Measurements from ENCODE around the gene RIMBP2. TPM values are rescaled to one million over a fixed set of nuclear protein-coding genes. Genes with fewer than 3 reads are reported as not detected.

The RIMBP2 gene
- total and polyA plus RNA-seq, 2 experiments from 2014 or later = 0.31 to 0.37 TPM

DNA sequence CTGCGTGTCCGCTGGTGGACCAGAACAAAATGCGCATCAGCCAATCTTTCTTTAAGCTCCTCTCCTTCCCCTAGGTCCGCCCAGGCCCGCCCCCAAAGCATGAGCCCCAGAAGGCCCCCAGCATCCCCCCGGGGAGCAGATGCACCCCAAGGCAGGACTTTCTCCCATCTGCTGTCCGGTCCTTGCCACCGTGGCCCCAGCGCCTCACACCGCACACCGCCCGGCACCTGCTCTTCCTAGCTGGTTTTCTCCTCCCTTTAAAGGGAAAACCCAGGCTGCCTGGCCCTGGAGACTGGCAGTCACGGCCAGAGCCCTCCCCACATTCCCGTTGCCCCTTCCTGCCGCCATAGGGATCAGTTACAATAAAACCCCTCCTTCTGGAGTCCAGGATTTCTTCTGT lies 30.2 kb downstream of the RIMBP2 start:
- Histone ChIP-seq H3K27me3 (ENCODE audit: insufficient read depth) (no peaks in the 10 kb centered on the region), H4K20me1 (replicated peaks; ENCODE audit: insufficient read depth) (no peaks in the 10 kb centered on the region), H3K4me1 (ENCODE audit: insufficient read depth) (no peaks in the 10 kb centered on the region), H3K36me3 (ENCODE audit: insufficient read depth) (no peaks in the 10 kb centered on the region), H3K79me2 (replicated peaks; ENCODE audit: insufficient read depth) (no peaks in the 10 kb centered on the region), H3K4me2 (no peak overlapping the region), H3F3A (replicated peaks; ENCODE audit: low read depth) (no peaks in the 10 kb centered on the region), H3K9me2 (ENCODE audit: insufficient read depth) (no peaks in the 10 kb centered on the region), H3K4me3 (no peak overlapping the region), H3K27ac (ENCODE audit: low read depth) (no peak overlapping the region), H2AFZ (no peak overlapping the region)
- peaks cover 3% of the 10 kb centered on the region for H3K27me3 Mint-ChIP-seq (ENCODE audit: insufficient read depth, low read depth, poor library complexity)
- H3K9me3 Mint-ChIP-seq = peaks cover 96% of the 10 kb centered on the region
- TF ChIP-seq, protein P1, sequence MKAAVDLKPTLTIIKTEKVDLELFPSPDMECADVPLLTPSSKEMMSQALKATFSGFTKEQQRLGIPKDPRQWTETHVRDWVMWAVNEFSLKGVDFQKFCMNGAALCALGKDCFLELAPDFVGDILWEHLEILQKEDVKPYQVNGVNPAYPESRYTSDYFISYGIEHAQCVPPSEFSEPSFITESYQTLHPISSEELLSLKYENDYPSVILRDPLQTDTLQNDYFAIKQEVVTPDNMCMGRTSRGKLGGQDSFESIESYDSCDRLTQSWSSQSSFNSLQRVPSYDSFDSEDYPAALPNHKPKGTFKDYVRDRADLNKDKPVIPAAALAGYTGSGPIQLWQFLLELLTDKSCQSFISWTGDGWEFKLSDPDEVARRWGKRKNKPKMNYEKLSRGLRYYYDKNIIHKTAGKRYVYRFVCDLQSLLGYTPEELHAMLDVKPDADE (IDR thresholded peaks at IDR 0.05) = no peak
- TF ChIP-seq EZH2phosphoT487 (IDR thresholded peaks at IDR 0.05; ENCODE audit: unreplicated experiment) (no peak), NANOG (IDR thresholded peaks at IDR 0.05; ENCODE audit: borderline replicate concordance) (no peak), EZH2 (IDR thresholded peaks at IDR 0.05; ENCODE audit: low read depth, unreplicated experiment) (no peak), ZNF331 (CRISPR knock-in tag; IDR thresholded peaks at IDR 0.05; ENCODE audit: low read depth) (no peak), CREB1 (CRISPR knock-in tag; IDR thresholded peaks at IDR 0.05; ENCODE audit: low read depth) (no peak), POLR2AphosphoS5 (IDR thresholded peaks at IDR 0.05; ENCODE audit: low read depth) (no peak), STAT1 (IDR thresholded peaks at IDR 0.05; ENCODE audit: unreplicated experiment) (no peak), ZNF114 (CRISPR knock-in tag; IDR thresholded peaks at IDR 0.05) (no peak), JUNB (IDR thresholded peaks at IDR 0.05; ENCODE audit: unreplicated experiment) (no peak)
- TF ChIP-seq, protein P2, sequence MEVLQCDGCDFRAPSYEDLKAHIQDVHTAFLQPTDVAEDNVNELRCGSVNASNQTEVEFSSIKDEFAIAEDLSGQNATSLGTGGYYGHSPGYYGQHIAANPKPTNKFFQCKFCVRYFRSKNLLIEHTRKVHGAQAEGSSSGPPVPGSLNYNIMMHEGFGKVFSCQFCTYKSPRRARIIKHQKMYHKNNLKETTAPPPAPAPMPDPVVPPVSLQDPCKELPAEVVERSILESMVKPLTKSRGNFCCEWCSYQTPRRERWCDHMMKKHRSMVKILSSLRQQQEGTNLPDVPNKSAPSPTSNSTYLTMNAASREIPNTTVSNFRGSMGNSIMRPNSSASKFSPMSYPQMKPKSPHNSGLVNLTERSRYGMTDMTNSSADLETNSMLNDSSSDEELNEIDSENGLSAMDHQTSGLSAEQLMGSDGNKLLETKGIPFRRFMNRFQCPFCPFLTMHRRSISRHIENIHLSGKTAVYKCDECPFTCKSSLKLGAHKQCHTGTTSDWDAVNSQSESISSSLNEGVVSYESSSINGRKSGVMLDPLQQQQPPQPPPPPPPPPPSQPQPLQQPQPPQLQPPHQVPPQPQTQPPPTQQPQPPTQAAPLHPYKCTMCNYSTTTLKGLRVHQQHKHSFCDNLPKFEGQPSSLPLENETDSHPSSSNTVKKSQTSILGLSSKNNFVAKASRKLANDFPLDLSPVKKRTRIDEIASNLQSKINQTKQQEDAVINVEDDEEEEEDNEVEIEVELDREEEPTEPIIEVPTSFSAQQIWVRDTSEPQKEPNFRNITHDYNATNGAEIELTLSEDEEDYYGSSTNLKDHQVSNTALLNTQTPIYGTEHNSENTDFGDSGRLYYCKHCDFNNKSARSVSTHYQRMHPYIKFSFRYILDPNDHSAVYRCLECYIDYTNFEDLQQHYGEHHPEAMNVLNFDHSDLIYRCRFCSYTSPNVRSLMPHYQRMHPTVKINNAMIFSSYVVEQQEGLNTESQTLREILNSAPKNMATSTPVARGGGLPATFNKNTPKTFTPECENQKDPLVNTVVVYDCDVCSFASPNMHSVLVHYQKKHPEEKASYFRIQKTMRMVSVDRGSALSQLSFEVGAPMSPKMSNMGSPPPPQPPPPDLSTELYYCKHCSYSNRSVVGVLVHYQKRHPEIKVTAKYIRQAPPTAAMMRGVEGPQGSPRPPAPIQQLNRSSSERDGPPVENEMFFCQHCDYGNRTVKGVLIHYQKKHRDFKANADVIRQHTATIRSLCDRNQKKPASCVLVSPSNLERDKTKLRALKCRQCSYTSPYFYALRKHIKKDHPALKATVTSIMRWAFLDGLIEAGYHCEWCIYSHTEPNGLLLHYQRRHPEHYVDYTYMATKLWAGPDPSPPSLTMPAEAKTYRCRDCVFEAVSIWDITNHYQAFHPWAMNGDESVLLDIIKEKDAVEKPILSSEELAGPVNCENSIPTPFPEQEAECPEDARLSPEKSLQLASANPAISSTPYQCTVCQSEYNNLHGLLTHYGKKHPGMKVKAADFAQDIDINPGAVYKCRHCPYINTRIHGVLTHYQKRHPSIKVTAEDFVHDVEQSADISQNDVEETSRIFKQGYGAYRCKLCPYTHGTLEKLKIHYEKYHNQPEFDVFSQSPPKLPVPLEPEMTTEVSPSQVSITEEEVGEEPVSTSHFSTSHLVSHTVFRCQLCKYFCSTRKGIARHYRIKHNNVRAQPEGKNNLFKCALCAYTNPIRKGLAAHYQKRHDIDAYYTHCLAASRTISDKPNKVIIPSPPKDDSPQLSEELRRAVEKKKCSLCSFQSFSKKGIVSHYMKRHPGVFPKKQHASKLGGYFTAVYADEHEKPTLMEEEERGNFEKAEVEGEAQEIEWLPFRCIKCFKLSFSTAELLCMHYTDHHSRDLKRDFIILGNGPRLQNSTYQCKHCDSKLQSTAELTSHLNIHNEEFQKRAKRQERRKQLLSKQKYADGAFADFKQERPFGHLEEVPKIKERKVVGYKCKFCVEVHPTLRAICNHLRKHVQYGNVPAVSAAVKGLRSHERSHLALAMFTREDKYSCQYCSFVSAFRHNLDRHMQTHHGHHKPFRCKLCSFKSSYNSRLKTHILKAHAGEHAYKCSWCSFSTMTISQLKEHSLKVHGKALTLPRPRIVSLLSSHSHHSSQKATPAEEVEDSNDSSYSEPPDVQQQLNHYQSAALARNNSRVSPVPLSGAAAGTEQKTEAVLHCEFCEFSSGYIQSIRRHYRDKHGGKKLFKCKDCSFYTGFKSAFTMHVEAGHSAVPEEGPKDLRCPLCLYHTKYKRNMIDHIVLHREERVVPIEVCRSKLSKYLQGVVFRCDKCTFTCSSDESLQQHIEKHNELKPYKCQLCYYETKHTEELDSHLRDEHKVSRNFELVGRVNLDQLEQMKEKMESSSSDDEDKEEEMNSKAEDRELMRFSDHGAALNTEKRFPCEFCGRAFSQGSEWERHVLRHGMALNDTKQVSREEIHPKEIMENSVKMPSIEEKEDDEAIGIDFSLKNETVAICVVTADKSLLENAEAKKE (CRISPR knock-in tag; IDR thresholded peaks at IDR 0.05) = no peak
- TF ChIP-seq, protein P3, sequence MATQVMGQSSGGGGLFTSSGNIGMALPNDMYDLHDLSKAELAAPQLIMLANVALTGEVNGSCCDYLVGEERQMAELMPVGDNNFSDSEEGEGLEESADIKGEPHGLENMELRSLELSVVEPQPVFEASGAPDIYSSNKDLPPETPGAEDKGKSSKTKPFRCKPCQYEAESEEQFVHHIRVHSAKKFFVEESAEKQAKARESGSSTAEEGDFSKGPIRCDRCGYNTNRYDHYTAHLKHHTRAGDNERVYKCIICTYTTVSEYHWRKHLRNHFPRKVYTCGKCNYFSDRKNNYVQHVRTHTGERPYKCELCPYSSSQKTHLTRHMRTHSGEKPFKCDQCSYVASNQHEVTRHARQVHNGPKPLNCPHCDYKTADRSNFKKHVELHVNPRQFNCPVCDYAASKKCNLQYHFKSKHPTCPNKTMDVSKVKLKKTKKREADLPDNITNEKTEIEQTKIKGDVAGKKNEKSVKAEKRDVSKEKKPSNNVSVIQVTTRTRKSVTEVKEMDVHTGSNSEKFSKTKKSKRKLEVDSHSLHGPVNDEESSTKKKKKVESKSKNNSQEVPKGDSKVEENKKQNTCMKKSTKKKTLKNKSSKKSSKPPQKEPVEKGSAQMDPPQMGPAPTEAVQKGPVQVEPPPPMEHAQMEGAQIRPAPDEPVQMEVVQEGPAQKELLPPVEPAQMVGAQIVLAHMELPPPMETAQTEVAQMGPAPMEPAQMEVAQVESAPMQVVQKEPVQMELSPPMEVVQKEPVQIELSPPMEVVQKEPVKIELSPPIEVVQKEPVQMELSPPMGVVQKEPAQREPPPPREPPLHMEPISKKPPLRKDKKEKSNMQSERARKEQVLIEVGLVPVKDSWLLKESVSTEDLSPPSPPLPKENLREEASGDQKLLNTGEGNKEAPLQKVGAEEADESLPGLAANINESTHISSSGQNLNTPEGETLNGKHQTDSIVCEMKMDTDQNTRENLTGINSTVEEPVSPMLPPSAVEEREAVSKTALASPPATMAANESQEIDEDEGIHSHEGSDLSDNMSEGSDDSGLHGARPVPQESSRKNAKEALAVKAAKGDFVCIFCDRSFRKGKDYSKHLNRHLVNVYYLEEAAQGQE (IDR thresholded peaks at IDR 0.05; ENCODE audit: unreplicated experiment) = no peak
- TF ChIP-seq, protein P4, sequence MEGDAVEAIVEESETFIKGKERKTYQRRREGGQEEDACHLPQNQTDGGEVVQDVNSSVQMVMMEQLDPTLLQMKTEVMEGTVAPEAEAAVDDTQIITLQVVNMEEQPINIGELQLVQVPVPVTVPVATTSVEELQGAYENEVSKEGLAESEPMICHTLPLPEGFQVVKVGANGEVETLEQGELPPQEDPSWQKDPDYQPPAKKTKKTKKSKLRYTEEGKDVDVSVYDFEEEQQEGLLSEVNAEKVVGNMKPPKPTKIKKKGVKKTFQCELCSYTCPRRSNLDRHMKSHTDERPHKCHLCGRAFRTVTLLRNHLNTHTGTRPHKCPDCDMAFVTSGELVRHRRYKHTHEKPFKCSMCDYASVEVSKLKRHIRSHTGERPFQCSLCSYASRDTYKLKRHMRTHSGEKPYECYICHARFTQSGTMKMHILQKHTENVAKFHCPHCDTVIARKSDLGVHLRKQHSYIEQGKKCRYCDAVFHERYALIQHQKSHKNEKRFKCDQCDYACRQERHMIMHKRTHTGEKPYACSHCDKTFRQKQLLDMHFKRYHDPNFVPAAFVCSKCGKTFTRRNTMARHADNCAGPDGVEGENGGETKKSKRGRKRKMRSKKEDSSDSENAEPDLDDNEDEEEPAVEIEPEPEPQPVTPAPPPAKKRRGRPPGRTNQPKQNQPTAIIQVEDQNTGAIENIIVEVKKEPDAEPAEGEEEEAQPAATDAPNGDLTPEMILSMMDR (conservative IDR thresholded peaks at IDR 0.05; ENCODE audit: low read depth in 2 of 2) = no peak
- no peak overlapping the region for H3K27ac Mint-ChIP-seq
- no peaks in the 10 kb centered on the region; the same call in 2 of the 3 replicates for H3K4me1 Mint-ChIP-seq
- ATAC-seq (no peak), DNase-seq (ENCODE audit: low spot score) (no peak)
- peaks cover 8% of the 10 kb centered on the region; the same call in 1 of the 3 replicates for H3K36me3 Mint-ChIP-seq (ENCODE audit: low read depth)
- no peak overlapping the region for H3K4me3 Mint-ChIP-seq
